Neural progenitor cell (in vitro differentiated cells): ENCODE measurements around the gene MRPS15.

Experiments used
- CTCF ChIP-seq: fragments of 200-600 bp; sonication (generic); IDR thresholded peaks from 2 replicates; pipeline ENCODE4 v1.5.1; 2017; ENCODE audit warnings: antibody characterized with exemption, mild to moderate bottlenecking
- EZH2 ChIP-seq: fragments of 200-600 bp; sonication (generic); IDR thresholded peaks from 2 replicates; pipeline ENCODE4 v1.6.1; 2017; ENCODE audit warnings: antibody characterized with exemption, mild to moderate bottlenecking, moderate library complexity

GRCh38 chr1:36436821-36437220 lies 27.4 kb downstream of the MRPS15 start:
- TF ChIP-seq CTCF (no peak), EZH2 (no peak)
